Stimulated activated memory B cell treated with anti-CD40 and anti-IgM and Interleukin-4, amounts not matched to agents 10 μg/mL and 1 μg/mL and 100 μg/mL, for 72 hours (primary cell): ENCODE measurements around the gene ZSCAN2.
A peak's percentile ranks its signal among the peaks of the same experiment; 100 is the strongest.

Source experiments
- ATAC-seq: fragments of 150-1000 bp; cut with Tn5 transposase; 2 replicates; pipeline ENCODE4 v1.10.0; 2021
- H3K27ac Mint-ChIP-seq: one replicate; pipeline ENCODE4 v1.8.0; 2022; ENCODE audit warnings: mild to moderate bottlenecking, mixed read lengths
- H3K27me3 Mint-ChIP-seq: one replicate; pipeline ENCODE4 v1.8.0; 2022; ENCODE audit warnings: mixed read lengths
- H3K36me3 Mint-ChIP-seq: one replicate; pipeline ENCODE4 v1.8.0; 2022; ENCODE audit warnings: mixed read lengths
- H3K4me1 Mint-ChIP-seq: one replicate; pipeline ENCODE4 v1.8.0; 2022; ENCODE audit warnings: mixed read lengths
- H3K4me3 Mint-ChIP-seq: one replicate; pipeline ENCODE4 v1.8.0; 2022; ENCODE audit warnings: mild to moderate bottlenecking, moderate library complexity, mixed read lengths
- H3K9me3 Mint-ChIP-seq: one replicate; pipeline ENCODE4 v1.8.0; 2022; ENCODE audit warnings: mixed read lengths

Gene ZSCAN2

DNA sequence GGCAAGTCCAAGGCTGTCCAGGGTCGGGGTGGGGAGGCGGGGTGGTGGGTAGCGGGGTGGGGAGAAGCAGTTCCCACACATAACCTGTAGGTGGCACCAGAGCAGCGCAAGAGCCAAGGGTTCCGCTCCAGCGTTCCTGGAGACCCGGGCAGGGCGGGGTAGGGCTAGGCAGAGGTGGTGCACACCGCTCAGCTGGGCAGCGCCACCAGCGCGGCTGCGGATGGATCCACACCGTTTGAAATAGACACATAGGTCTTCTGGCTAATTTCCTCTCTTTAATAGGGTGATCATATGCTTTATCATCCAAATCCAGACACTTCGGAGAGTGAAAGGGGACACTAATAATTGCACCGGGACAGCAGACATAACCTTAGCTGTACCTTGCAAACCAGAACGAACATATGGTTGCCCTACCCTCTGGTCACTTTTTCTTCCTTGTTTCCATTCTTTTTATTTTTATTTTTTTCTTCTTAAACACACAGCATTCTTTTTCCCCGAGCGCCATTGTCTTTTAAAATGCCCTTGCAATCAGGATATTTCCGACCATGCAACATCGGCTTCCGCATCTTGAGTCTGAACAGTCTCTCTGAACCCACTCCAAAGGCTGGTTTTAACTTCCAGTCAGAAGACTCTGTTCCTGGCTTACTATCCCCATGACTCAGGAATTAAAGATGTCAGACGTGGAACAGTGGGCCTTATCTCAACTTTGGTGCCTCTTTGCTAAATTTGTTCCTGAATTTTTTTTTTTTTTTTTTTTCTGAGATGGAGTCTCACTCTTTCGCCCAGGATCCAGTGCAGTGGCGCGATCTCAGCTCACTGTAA lies 12.5 kb upstream of the ZSCAN2 start:
- Mint-ChIP-seq H3K27me3 (peaks cover 11% of the 10 kb centered on the region), H3K4me3 (peak overlapping the region; percentile 57), H3K9me3 (no peaks in the 10 kb centered on the region), H3K27ac (peak overlapping the region; percentile 30), H3K36me3 (no peaks in the 10 kb centered on the region), H3K4me1 (peaks cover 5% of the 10 kb centered on the region)
- ATAC-seq: peak; percentile 100

DNA sequence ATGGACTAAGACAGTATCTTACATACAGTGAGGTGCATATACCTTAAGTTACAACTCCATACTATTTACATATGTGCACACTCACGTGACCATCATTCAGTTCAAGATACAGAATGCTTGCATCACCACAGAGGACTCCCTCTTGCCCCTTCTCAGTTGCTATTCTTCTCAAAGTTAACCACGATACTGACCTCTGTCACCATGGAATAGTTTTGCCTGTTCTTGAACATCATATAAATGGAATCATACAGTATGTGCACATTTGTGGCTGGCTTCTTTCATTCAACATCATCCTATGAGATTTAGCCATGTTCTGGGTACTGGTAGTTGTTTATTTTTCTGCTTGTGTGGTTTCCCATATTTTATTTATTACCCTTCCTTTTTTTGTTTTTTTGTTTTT lies 10.4 kb upstream of the ZSCAN2 start:
- Mint-ChIP-seq H3K4me1 (peaks cover 5% of the 10 kb centered on the region), H3K9me3 (no peaks in the 10 kb centered on the region), H3K36me3 (no peaks in the 10 kb centered on the region), H3K4me3 (no peak overlapping the region), H3K27me3 (no peaks in the 10 kb centered on the region), H3K27ac (no peak overlapping the region)
- ATAC-seq: no peak

DNA sequence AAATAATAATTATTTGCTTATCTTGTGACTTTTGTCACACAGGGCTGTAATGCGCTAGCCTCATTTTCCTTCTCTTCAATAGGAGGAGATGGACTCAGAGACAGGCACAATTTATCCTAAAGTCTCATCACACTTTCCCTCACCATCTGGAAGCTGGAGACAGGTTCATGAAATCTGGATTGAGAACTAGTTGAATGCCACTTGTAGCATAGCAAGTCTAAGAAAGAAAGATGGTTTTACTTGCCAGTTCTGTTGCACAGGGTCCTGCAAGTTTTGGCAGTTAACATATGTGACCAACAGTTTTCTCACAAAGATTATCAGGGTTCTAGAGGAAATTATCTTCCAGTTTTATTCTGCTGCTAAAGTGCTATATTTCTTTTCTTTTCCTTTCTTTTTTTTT lies 9.0 kb upstream of the ZSCAN2 start:
- ATAC-seq: no peak
- Mint-ChIP-seq H3K27me3 (no peaks in the 10 kb centered on the region), H3K4me1 (peaks cover 5% of the 10 kb centered on the region), H3K36me3 (no peaks in the 10 kb centered on the region), H3K4me3 (no peak overlapping the region), H3K27ac (no peak overlapping the region), H3K9me3 (no peaks in the 10 kb centered on the region)

DNA sequence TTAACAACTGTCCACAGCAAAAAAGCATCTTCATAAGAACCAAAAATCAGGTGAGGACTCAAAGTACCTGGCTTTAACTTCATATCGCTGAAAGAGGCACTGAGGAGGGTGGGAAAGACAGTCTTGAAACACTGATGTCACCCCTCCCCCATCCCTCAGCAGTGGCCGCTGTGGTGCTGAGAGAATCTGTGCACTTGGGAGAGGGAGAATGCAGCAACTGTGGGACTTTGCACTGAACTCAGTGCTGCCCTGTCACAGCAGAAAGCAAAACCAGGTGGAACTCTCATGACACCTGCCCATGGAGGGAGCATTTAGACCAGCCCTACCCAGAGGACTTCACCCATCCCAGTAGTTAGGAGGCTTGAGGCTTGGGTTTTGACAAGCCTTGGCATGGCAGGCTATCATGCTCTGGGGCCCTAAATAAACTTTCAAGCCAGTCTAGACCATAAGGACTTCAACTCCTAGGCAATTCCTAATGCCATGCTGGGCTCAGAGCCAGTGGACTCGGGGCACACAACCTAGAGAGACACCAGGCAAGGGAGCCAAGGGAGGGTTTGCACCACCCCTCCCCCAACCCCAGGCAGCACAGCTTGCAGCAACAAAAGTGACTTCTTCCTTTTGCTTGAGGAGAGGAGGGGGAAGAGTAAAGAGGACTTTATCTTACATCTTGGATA lies 6.1 kb upstream of the ZSCAN2 start:
- H3K27ac Mint-ChIP-seq: no peak overlapping the region
- H3K9me3 Mint-ChIP-seq: no peaks in the 10 kb centered on the region
- ATAC-seq: no peak
- H3K4me3 Mint-ChIP-seq: no peak overlapping the region
- no peaks in the 10 kb centered on the region for H3K27me3 Mint-ChIP-seq
- H3K4me1 Mint-ChIP-seq: peaks cover 23% of the 10 kb centered on the region
- no peaks in the 10 kb centered on the region for H3K36me3 Mint-ChIP-seq

DNA sequence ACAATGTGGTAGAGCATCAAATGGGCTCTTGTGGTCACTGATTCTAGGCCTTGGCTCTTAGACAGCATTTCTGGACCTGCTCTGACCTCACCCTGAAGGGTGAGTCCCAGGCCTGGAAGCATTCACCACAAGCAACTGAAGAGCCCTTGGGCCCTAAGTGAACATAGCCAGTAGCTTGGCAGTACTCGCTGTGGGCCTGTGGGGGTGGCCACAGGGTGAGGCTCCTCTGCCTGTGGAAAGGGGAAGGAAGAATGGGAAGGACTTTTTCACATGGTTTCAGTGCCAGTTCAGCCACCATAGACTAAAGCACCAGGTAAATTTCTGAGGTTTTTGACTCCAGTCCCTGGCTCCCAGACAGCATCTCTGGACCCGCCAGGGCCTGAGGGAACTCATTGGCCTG lies 5.1 kb upstream of the ZSCAN2 start:
- Mint-ChIP-seq H3K9me3 (no peaks in the 10 kb centered on the region), H3K36me3 (no peaks in the 10 kb centered on the region), H3K4me3 (no peak overlapping the region), H3K27me3 (no peaks in the 10 kb centered on the region), H3K4me1 (peaks cover 29% of the 10 kb centered on the region), H3K27ac (no peak overlapping the region)
- ATAC-seq: no peak

DNA sequence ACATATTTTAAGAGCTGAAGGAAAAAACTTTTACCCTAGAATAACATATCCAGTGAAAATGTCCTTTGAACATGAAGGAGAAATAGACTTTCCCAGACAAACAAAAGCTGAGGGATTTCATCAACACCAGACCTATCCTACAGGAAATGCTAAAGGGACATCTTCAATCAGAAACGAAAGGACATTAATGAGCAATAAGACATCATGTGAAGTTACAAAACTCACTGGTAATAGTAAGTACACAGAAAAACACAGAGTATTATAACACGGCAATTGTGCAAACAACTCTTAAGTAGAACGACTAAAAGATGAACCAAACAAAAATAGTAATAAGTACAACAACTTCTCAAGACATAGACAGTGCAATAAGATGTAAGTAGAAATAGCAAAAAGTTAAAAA lies 3.5 kb upstream of the ZSCAN2 start:
- Mint-ChIP-seq H3K27ac (peak overlapping the region; percentile 81), H3K27me3 (no peaks in the 10 kb centered on the region), H3K4me3 (peak overlapping the region; percentile 39), H3K4me1 (peaks cover 36% of the 10 kb centered on the region), H3K9me3 (no peaks in the 10 kb centered on the region), H3K36me3 (no peaks in the 10 kb centered on the region)
- no peak for ATAC-seq

DNA sequence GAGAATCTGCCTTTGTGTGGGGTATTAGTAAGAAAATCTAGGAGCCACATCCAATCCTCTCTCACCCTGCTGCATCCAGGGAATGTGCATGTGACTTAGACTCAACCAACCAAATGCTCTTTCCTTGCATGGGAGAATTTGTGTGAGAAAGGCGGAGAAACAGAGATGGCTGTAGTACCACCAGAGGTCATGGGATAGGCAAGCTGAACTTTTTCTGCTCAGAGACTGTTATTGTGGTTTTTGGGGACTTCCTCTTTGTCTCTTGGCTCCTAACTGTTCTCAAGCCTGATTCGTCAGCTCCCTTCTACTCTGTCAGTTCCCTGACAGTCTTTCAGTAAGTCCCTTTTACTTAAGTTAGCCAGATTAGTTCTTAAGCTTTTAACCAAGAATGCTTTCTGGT lies 2.6 kb upstream of the ZSCAN2 start:
- peak overlapping the region; percentile 81 for H3K27ac Mint-ChIP-seq
- ATAC-seq: peak; percentile 84
- H3K4me1 Mint-ChIP-seq: peaks cover 46% of the 10 kb centered on the region
- no peaks in the 10 kb centered on the region for H3K9me3 Mint-ChIP-seq
- H3K4me3 Mint-ChIP-seq: peak overlapping the region; percentile 15
- no peaks in the 10 kb centered on the region for H3K36me3 Mint-ChIP-seq
- no peaks in the 10 kb centered on the region for H3K27me3 Mint-ChIP-seq

DNA sequence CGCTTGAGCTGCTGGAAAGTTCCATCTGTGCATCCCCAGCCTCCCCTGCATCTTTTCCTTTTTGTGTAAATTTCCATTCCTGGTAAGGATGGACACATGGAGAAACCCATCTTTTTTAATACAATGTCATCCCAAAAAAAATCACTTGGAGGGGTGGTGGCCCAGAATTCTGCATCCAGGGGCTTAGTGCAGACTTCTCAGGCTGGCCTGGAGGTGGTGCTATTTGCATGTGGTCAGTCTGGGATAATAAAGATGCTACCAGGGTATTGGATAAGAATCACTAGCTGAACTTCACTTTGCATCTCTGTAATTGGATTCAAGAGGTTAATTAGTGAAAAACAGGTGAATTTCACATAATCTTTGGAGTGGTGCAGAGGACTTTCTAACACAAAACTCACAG lies 1.8 kb upstream of the ZSCAN2 start:
- Mint-ChIP-seq H3K4me1 (peaks cover 53% of the 10 kb centered on the region), H3K9me3 (no peaks in the 10 kb centered on the region), H3K36me3 (peaks cover 7% of the 10 kb centered on the region), H3K27me3 (no peaks in the 10 kb centered on the region), H3K4me3 (no peak overlapping the region), H3K27ac (peak overlapping the region; percentile 81)
- no peak for ATAC-seq

DNA sequence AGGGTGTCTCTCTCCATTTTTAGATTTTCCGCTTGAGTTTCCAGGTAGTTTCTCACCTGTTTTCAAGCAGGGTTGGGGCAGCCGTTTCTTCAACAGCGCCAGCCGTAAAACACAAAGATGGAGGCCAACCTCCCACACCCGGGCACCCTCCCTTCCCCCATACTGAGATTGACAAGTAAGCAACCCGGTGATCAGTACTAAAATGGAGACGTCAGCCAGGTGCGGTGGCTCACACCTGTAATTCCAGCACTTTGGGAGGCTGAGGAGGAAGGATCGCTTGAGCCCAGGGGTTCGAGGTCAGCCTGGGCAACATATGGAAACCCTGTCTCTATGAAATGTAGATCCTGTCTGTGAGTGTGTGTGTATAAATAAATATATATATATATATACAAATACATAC lies 903 bp upstream of the ZSCAN2 start:
- Mint-ChIP-seq H3K4me1 (peaks cover 61% of the 10 kb centered on the region), H3K9me3 (no peaks in the 10 kb centered on the region)
- no peak for ATAC-seq

DNA sequence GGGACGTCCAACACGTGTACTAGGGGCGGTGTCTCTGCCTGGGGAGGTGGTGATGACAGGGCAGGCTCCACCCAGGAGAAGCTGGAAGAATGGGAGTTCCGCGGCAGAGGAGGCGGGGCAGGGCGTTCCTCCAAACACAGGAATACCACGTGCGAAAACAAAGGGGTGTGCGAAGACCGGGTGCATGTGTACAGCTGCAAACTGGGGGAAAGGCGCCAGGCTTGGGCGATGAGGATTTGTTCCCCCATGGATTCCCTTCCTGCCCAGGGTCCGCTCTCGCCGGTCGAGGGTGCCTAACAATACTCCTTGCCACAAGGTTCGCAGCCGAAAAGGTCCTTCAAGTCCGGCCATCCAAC lies 500 bp upstream of the ZSCAN2 start:
- H3K4me3 Mint-ChIP-seq: peak overlapping the region; percentile 86
- H3K27me3 Mint-ChIP-seq: no peaks in the 10 kb centered on the region
- peak; percentile 14 for ATAC-seq
- peaks cover 15% of the 10 kb centered on the region for H3K36me3 Mint-ChIP-seq
- no peaks in the 10 kb centered on the region for H3K9me3 Mint-ChIP-seq
- peak overlapping the region; percentile 80 for H3K27ac Mint-ChIP-seq
- H3K4me1 Mint-ChIP-seq: peaks cover 65% of the 10 kb centered on the region

More for the DNA sequence above, 903 bp upstream of the ZSCAN2 start:
- peak overlapping the region; percentile 86 for H3K4me3 Mint-ChIP-seq
- peak overlapping the region; percentile 80 for H3K27ac Mint-ChIP-seq
- peaks cover 12% of the 10 kb centered on the region for H3K36me3 Mint-ChIP-seq
- H3K27me3 Mint-ChIP-seq: no peaks in the 10 kb centered on the region

DNA sequence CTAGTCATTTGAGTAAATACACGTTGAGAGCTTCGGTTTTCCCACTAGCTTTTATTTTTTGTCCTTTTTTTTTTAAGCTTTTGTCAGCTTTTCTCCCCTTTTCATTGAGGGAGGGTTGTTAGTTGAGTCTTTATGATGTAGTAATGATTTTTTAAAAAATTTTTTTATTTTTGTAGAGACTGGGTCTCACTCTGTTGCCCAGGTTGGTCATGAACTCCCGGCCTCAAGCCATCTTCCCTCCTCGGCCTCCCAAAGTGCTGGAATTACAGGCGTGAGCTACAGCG lies 688 bp downstream of the ZSCAN2 start:
- Mint-ChIP-seq H3K4me3 (peak overlapping the region; percentile 86), H3K9me3 (no peaks in the 10 kb centered on the region)
- no peak for ATAC-seq

DNA sequence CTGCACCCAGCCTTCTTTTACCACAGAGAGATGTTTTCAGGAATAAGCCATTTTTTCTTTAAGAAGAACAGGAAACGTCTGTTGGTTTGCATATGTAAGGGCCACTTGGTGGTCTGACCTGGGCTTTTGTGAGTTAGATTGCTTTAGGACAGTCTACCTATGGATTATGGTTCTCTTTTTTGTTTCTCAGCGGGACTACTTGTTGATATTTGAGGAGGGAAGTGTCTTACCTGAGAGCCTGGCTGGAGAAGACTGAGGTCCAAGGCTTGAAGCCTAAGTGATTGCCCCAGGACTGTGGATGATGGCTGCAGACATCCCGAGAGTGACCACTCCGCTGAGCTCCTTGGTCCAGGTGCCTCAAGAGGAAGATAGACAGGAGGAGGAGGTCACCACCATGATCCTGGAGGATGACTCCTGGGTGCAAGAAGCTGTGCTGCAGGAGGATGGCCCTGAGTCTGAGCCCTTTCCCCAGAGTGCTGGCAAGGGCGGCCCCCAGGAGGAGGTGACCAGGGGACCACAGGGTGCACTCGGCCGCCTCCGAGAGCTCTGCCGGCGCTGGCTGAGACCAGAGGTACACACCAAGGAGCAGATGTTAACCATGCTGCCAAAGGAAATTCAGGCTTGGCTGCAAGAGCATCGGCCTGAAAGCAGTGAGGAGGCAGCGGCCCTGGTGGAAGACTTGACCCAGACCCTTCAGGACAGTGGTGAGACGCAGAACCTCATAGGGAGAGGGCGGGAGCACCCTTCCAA lies 3.0 kb downstream of the ZSCAN2 start:
- no peaks in the 10 kb centered on the region for H3K9me3 Mint-ChIP-seq
- peak overlapping the region; percentile 80 for H3K4me3 Mint-ChIP-seq
- no peaks in the 10 kb centered on the region for H3K27me3 Mint-ChIP-seq
- peaks cover 74% of the 10 kb centered on the region for H3K4me1 Mint-ChIP-seq
- no peak for ATAC-seq
- peak overlapping the region; percentile 86 for H3K27ac Mint-ChIP-seq
- peaks cover 43% of the 10 kb centered on the region for H3K36me3 Mint-ChIP-seq

More for the DNA sequence above, 688 bp downstream of the ZSCAN2 start:
- no peaks in the 10 kb centered on the region for H3K27me3 Mint-ChIP-seq
- H3K36me3 Mint-ChIP-seq: peaks cover 26% of the 10 kb centered on the region
- peak overlapping the region; percentile 80 for H3K27ac Mint-ChIP-seq
- H3K4me1 Mint-ChIP-seq: peaks cover 74% of the 10 kb centered on the region

DNA sequence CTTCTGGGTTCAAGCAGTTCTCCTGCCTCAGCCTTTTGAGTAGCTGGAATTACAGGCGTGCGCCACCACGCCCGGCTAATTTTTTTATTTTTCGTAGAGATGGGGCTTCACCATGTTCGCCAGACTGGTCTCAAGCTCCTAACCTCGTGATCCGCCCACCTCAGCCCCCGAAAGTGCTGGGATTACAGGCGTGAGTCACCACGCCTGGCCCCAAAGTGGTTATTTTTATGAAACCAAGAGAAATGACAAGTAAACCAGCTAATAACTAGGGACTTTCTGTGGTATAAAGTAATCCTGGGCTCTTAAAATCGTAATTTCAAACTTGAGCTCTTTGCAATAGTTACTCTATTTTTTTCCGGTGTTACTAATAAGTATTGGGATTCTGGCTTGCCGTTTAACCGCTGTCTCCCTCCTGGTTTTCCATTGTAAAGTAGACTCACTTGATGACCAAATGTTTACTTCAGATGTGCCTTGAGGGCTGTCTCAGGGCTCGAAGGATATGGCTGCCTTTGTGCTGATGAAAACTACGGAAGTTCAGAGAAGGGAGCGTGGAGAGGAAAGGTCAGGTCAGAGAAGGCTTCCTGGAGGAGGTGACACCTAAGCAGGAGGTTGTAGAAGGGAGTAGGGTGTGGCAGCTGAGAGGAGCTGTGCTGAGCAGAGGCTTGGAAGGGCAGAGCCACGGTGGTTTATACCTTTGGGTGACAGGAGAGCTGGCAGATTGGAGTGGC lies 4.2 kb downstream of the ZSCAN2 start:
- H3K4me3 Mint-ChIP-seq: peak overlapping the region; percentile 80
- no peak for ATAC-seq
- no peaks in the 10 kb centered on the region for H3K9me3 Mint-ChIP-seq
- peaks cover 48% of the 10 kb centered on the region for H3K36me3 Mint-ChIP-seq
- peak overlapping the region; percentile 86 for H3K27ac Mint-ChIP-seq
- H3K4me1 Mint-ChIP-seq: peaks cover 71% of the 10 kb centered on the region
- H3K27me3 Mint-ChIP-seq: no peaks in the 10 kb centered on the region

DNA sequence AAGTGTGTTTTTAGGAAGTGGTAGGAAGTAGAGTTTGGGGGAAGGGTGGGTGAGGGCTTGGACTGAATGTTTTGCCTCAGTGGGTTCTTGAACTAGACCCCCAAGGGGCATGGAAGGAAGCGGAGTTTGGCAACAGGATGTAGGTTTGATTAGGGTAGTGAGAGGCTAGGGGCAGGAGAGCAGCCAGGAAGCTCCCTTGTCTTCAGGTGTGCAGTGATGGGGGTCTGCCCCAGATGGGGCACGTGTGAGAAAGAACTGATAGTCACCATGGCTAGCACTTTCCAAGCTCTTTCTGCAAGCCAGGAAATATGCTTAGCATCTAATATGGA lies 4.7 kb downstream of the ZSCAN2 start:
- ATAC-seq: no peak
- peaks cover 48% of the 10 kb centered on the region for H3K36me3 Mint-ChIP-seq
- H3K4me3 Mint-ChIP-seq: peak overlapping the region; percentile 80
- H3K4me1 Mint-ChIP-seq: peaks cover 69% of the 10 kb centered on the region
- no peaks in the 10 kb centered on the region for H3K9me3 Mint-ChIP-seq
- H3K27ac Mint-ChIP-seq: peak overlapping the region; percentile 86
- no peaks in the 10 kb centered on the region for H3K27me3 Mint-ChIP-seq

DNA sequence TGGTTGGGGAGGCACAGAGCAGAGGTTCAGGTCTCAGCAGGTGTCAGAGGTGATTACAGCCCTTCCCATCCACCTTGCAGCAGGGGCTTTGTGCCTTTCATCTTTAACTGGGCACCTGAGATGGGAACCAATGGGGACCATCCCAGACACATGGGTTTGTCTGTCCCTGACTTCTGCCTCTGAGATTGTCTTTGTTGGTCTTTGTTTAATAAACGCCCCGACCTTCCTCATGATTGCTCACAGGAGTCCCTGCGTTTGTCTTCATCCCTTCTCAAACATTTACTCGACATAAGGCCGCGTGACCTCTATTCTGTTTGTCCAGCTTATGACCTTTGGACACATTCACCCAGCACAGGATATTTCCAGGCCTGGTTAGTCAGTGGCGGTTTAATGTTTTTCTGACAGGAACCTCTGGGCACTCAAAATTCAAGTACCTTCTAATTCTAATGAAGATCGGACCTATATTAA lies 5.9 kb downstream of the ZSCAN2 start:
- Mint-ChIP-seq H3K27me3 (no peaks in the 10 kb centered on the region), H3K4me1 (peaks cover 69% of the 10 kb centered on the region), H3K36me3 (peaks cover 49% of the 10 kb centered on the region), H3K4me3 (no peak overlapping the region), H3K27ac (peak overlapping the region; percentile 86), H3K9me3 (no peaks in the 10 kb centered on the region)
- ATAC-seq: no peak
